Activated CD4-positive, alpha-beta memory T cell treated with anti-CD3 and anti-CD28 coated beads, Interleukin-2, amount 10 ng/mL, durations not matched to agents 7 days and 5 days (primary cell): ENCODE results near the gene CIB4. TPM values are rescaled to one million over a fixed set of nuclear protein-coding genes. Genes with fewer than 3 reads are reported as not detected.
"Not testable (repeated sequence)": the region's sequence is repeated elsewhere in the genome, so short reads cannot be mapped to it uniquely, and the experiment has no call there.

Experiments used
- CTCF ChIA-PET: fragments of 350-600 bp; sonication (Branson Sonifier 250); formaldehyde crosslinking; loops from one replicate; lab custom pipeline; 2021; ENCODE audit warnings: antibody characterized with exemption, inconsistent platforms; lab: Charles Lee
- POLR2A ChIA-PET: fragments of 350-600 bp; sonication (Branson Sonifier 250); formaldehyde crosslinking; loops from one replicate; lab custom pipeline; 2021; ENCODE audit warnings: antibody characterized with exemption; lab: Charles Lee
- DNase-seq: peaks from one replicate; pipeline ENCODE4 v3.0.0-alpha.2; 2020
- H3K27ac Mint-ChIP-seq: one replicate; pipeline ENCODE4 v1.8.0; 2021; ENCODE audit warnings: mild to moderate bottlenecking, mixed read lengths
- H3K27me3 Mint-ChIP-seq: one replicate; pipeline ENCODE4 v1.8.0; 2021; ENCODE audit warnings: mixed read lengths
- H3K36me3 Mint-ChIP-seq: one replicate; pipeline ENCODE4 v1.8.0; 2021; ENCODE audit warnings: low read depth, mixed read lengths
- H3K4me1 Mint-ChIP-seq: one replicate; pipeline ENCODE4 v1.8.0; 2021; ENCODE audit warnings: mixed read lengths
- H3K4me3 Mint-ChIP-seq: one replicate; pipeline ENCODE4 v1.8.0; 2021; ENCODE audit warnings: mild to moderate bottlenecking, mixed read lengths
- H3K9me3 Mint-ChIP-seq: one replicate; pipeline ENCODE4 v1.8.0; 2021; ENCODE audit warnings: mixed read lengths
- total RNA-seq, 2 experiments: library from RNA; stranded (reverse); gene quantifications; one replicate each; pipeline ENCODE4 v1.2.3, GENCODE V29; 2021

The CIB4 gene
- total RNA-seq, 2 experiments from 2014 or later = not detected

GRCh38 chr2:26674002-26674751 lies 33.0 kb upstream of the CIB4 start:
- Mint-ChIP-seq H3K4me3 (no peak overlapping the region), H3K27ac (no peak overlapping the region), H3K36me3 (no peaks in the 10 kb centered on the region), H3K9me3 (no peaks in the 10 kb centered on the region), H3K27me3 (peaks cover 20% of the 10 kb centered on the region), H3K4me1 (no peaks in the 10 kb centered on the region)
- ChIA-PET CTCF (no interaction called here), POLR2A (no interaction called here)
- DNase-seq = no peak

- no peak overlapping the region for H3K27ac Mint-ChIP-seq
- no peak for DNase-seq
- H3K36me3 Mint-ChIP-seq = no peaks in the 10 kb centered on the region
- no peaks in the 10 kb centered on the region for H3K9me3 Mint-ChIP-seq
- H3K4me3 Mint-ChIP-seq = no peak overlapping the region
- H3K27me3 Mint-ChIP-seq = peaks cover 19% of the 10 kb centered on the region
- POLR2A ChIA-PET = no interaction called here
- CTCF ChIA-PET = no interaction called here
- no peaks in the 10 kb centered on the region for H3K4me1 Mint-ChIP-seq
Measured at GRCh38 chr2:26672818-26673393, 31.7 kb upstream of the CIB4 start.

GRCh38 chr2:26672112-26672817 lies 31.1 kb upstream of the CIB4 start:
- Mint-ChIP-seq H3K36me3 (no peaks in the 10 kb centered on the region), H3K9me3 (no peaks in the 10 kb centered on the region), H3K27ac (no peak overlapping the region), H3K4me3 (no peak overlapping the region), H3K4me1 (no peaks in the 10 kb centered on the region), H3K27me3 (peaks cover 19% of the 10 kb centered on the region)
- CTCF ChIA-PET = no interaction called here
- POLR2A ChIA-PET = no interaction called here
- DNase-seq = no peak

- DNase-seq = no peak
- peaks cover 21% of the 10 kb centered on the region for H3K27me3 Mint-ChIP-seq
- no peaks in the 10 kb centered on the region for H3K9me3 Mint-ChIP-seq
- ChIA-PET CTCF (no interaction called here), POLR2A (no interaction called here)
- H3K27ac Mint-ChIP-seq = no peak overlapping the region
- H3K4me1 Mint-ChIP-seq = no peaks in the 10 kb centered on the region
- no peaks in the 10 kb centered on the region for H3K36me3 Mint-ChIP-seq
- H3K4me3 Mint-ChIP-seq = no peak overlapping the region
Measured at GRCh38 chr2:26671691-26672090, 30.5 kb upstream of the CIB4 start.

GRCh38 chr2:26670931-26671460 lies 29.8 kb upstream of the CIB4 start:
- no peaks in the 10 kb centered on the region for H3K36me3 Mint-ChIP-seq
- H3K4me1 Mint-ChIP-seq = no peaks in the 10 kb centered on the region
- H3K4me3 Mint-ChIP-seq = no peak overlapping the region
- CTCF ChIA-PET = no interaction called here
- peaks cover 24% of the 10 kb centered on the region for H3K27me3 Mint-ChIP-seq
- DNase-seq = no peak
- POLR2A ChIA-PET = no interaction called here
- no peaks in the 10 kb centered on the region for H3K9me3 Mint-ChIP-seq
- no peak overlapping the region for H3K27ac Mint-ChIP-seq

- H3K9me3 Mint-ChIP-seq = no peaks in the 10 kb centered on the region
- peaks cover 26% of the 10 kb centered on the region for H3K27me3 Mint-ChIP-seq
- H3K27ac Mint-ChIP-seq = no peak overlapping the region
- no peak for DNase-seq
- no peaks in the 10 kb centered on the region for H3K4me1 Mint-ChIP-seq
- H3K36me3 Mint-ChIP-seq = no peaks in the 10 kb centered on the region
- no peak overlapping the region for H3K4me3 Mint-ChIP-seq
- CTCF ChIA-PET = no interaction called here
- POLR2A ChIA-PET = no interaction called here
Measured at GRCh38 chr2:26670171-26670570, 29.0 kb upstream of the CIB4 start.

GRCh38 chr2:26668856-26669750 lies 27.9 kb upstream of the CIB4 start:
- Mint-ChIP-seq H3K4me1 (no peaks in the 10 kb centered on the region), H3K36me3 (no peaks in the 10 kb centered on the region), H3K27me3 (peaks cover 29% of the 10 kb centered on the region), H3K9me3 (no peaks in the 10 kb centered on the region), H3K4me3 (no peak overlapping the region), H3K27ac (no peak overlapping the region)
- ChIA-PET CTCF (no interaction called here), POLR2A (no interaction called here)
- no peak for DNase-seq

- peaks cover 30% of the 10 kb centered on the region for H3K27me3 Mint-ChIP-seq
- H3K27ac Mint-ChIP-seq = no peak overlapping the region
- H3K4me1 Mint-ChIP-seq = no peaks in the 10 kb centered on the region
- POLR2A ChIA-PET = no interaction called here
- H3K9me3 Mint-ChIP-seq = no peaks in the 10 kb centered on the region
- H3K36me3 Mint-ChIP-seq = no peaks in the 10 kb centered on the region
- no peak overlapping the region for H3K4me3 Mint-ChIP-seq
- DNase-seq = no peak
- CTCF ChIA-PET = no interaction called here
Measured at GRCh38 chr2:26668041-26668440, 26.9 kb upstream of the CIB4 start.

- Mint-ChIP-seq H3K36me3 (no peaks in the 10 kb centered on the region), H3K4me3 (no peak overlapping the region), H3K4me1 (no peaks in the 10 kb centered on the region), H3K27me3 (peaks cover 30% of the 10 kb centered on the region), H3K9me3 (no peaks in the 10 kb centered on the region), H3K27ac (no peak overlapping the region)
- ChIA-PET CTCF (no interaction called here), POLR2A (no interaction called here)
- no peak for DNase-seq
Measured at GRCh38 chr2:26666671-26667070, 25.5 kb upstream of the CIB4 start.

GRCh38 chr2:26665296-26665695 lies 24.1 kb upstream of the CIB4 start:
- POLR2A ChIA-PET, H3K4me3 Mint-ChIP-seq, DNase-seq, H3K4me1 Mint-ChIP-seq, H3K27ac Mint-ChIP-seq, CTCF ChIA-PET, H3K36me3 Mint-ChIP-seq, H3K9me3 Mint-ChIP-seq: not testable (repeated sequence)
- peaks cover 37% of the 10 kb centered on the region for H3K27me3 Mint-ChIP-seq

- Mint-ChIP-seq H3K4me1 (no peaks in the 10 kb centered on the region), H3K27ac (no peak overlapping the region), H3K36me3 (no peaks in the 10 kb centered on the region), H3K27me3 (peaks cover 18% of the 10 kb centered on the region), H3K9me3 (peaks cover 8% of the 10 kb centered on the region), H3K4me3 (no peak overlapping the region)
- CTCF ChIA-PET = interaction anchor here (0.7 to 1.0 kb wide), 3 partner anchors 53 to 302 kb away, joined by 3 read pairs; no protein-coding TSS in a partner anchor
- no peak for DNase-seq
- POLR2A ChIA-PET = no interaction called here
Measured at GRCh38 chr2:26660363-26660962, 19.3 kb upstream of the CIB4 start.

- Mint-ChIP-seq H3K4me1 (no peaks in the 10 kb centered on the region), H3K27me3 (peaks cover 15% of the 10 kb centered on the region), H3K36me3 (no peaks in the 10 kb centered on the region), H3K4me3 (no peak overlapping the region), H3K27ac (no peak overlapping the region), H3K9me3 (peaks cover 8% of the 10 kb centered on the region)
- DNase-seq = no peak
- ChIA-PET POLR2A (no interaction called here), CTCF (interaction anchor here (1.0 kb wide), 1 partner anchor 264 kb away, joined by 3 read pairs; no protein-coding TSS in a partner anchor)
Measured at GRCh38 chr2:26658691-26659346, 17.7 kb upstream of the CIB4 start.
